ENCODE data around the gene MCM10.

MCM10 gene

GRCh38 chr10:13180788-13181187 lies 19.4 kb downstream of the MCM10 start:
- Histone ChIP-seq H4K20me1 (ENCODE audit: insufficient read depth, low read length) (no peaks in the 10 kb centered on the region), H3K9me2 (replicated peaks; ENCODE audit: insufficient read depth, low read length) (no peaks in the 10 kb centered on the region), H3K36me3 (replicated peaks; ENCODE audit: insufficient read depth, low read length) (peaks cover 6% of the 10 kb centered on the region; the same call in 1 of the 2 replicates), H3K9me3 (replicated peaks; ENCODE audit: insufficient read depth, low read length) (no peaks in the 10 kb centered on the region), H3K27ac (ENCODE audit: low read length) (no peak overlapping the region), H3F3A (ENCODE audit: insufficient read depth, low read length) (no peaks in the 10 kb centered on the region), H3K9ac (ENCODE audit: low read length) (no peak overlapping the region), H3K4me2 (ENCODE audit: low read depth, low read length) (no peak overlapping the region), H3K27me3 (replicated peaks; ENCODE audit: insufficient read depth, low read length) (no peaks in the 10 kb centered on the region), H2AFZ (ENCODE audit: low read length) (no peak overlapping the region), H3K4me1 (ENCODE audit: low read length) (no peaks in the 10 kb centered on the region), H3K79me2 (ENCODE audit: low read length) (no peaks in the 10 kb centered on the region), H3K4me3 (ENCODE audit: low read length) (no peak overlapping the region)
- TF ChIP-seq, protein P1, sequence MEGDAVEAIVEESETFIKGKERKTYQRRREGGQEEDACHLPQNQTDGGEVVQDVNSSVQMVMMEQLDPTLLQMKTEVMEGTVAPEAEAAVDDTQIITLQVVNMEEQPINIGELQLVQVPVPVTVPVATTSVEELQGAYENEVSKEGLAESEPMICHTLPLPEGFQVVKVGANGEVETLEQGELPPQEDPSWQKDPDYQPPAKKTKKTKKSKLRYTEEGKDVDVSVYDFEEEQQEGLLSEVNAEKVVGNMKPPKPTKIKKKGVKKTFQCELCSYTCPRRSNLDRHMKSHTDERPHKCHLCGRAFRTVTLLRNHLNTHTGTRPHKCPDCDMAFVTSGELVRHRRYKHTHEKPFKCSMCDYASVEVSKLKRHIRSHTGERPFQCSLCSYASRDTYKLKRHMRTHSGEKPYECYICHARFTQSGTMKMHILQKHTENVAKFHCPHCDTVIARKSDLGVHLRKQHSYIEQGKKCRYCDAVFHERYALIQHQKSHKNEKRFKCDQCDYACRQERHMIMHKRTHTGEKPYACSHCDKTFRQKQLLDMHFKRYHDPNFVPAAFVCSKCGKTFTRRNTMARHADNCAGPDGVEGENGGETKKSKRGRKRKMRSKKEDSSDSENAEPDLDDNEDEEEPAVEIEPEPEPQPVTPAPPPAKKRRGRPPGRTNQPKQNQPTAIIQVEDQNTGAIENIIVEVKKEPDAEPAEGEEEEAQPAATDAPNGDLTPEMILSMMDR (IDR thresholded peaks at IDR 0.05; ENCODE audit: low read length): no peak
- TF ChIP-seq EZH2phosphoT487 (IDR thresholded peaks at IDR 0.05; ENCODE audit: low read length) (no peak), EZH2 (optimal IDR thresholded peaks at IDR 0.05; ENCODE audit: low read depth, low read length) (no peak)
- no peak for DNase-seq

GRCh38 chr10:13182424-13182823 lies 21.1 kb downstream of the MCM10 start:
- H3F3A ChIP-seq (ENCODE audit: insufficient read depth, low read length): no peaks in the 10 kb centered on the region
- peaks cover 2% of the 10 kb centered on the region; the same call in 1 of the 2 replicates for H3K36me3 ChIP-seq (replicated peaks; ENCODE audit: insufficient read depth, low read length)
- no peak overlapping the region for H2AFZ ChIP-seq (ENCODE audit: low read length)
- H3K9me3 ChIP-seq (replicated peaks; ENCODE audit: insufficient read depth, low read length): no peaks in the 10 kb centered on the region
- no peaks in the 10 kb centered on the region for H3K4me1 ChIP-seq (ENCODE audit: low read length)
- TF ChIP-seq EZH2phosphoT487 (IDR thresholded peaks at IDR 0.05; ENCODE audit: low read length) (no peak), EZH2 (optimal IDR thresholded peaks at IDR 0.05; ENCODE audit: low read depth, low read length) (no peak)
- TF ChIP-seq, protein P1 (IDR thresholded peaks at IDR 0.05; ENCODE audit: low read length): no peak
- H3K4me3 ChIP-seq (ENCODE audit: low read length): no peak overlapping the region
- no peaks in the 10 kb centered on the region for H4K20me1 ChIP-seq (ENCODE audit: insufficient read depth, low read length)
- no peaks in the 10 kb centered on the region for H3K79me2 ChIP-seq (ENCODE audit: low read length)
- no peaks in the 10 kb centered on the region for H3K9me2 ChIP-seq (replicated peaks; ENCODE audit: insufficient read depth, low read length)
- no peak for DNase-seq
- H3K27ac ChIP-seq (ENCODE audit: low read length): no peak overlapping the region
- no peak overlapping the region for H3K4me2 ChIP-seq (ENCODE audit: low read depth, low read length)
- H3K27me3 ChIP-seq (replicated peaks; ENCODE audit: insufficient read depth, low read length): no peaks in the 10 kb centered on the region
- H3K9ac ChIP-seq (ENCODE audit: low read length): no peak overlapping the region

GRCh38 chr10:13183625-13184024 lies 22.3 kb downstream of the MCM10 start:
- Histone ChIP-seq H3K79me2 (ENCODE audit: low read length) (no peaks in the 10 kb centered on the region), H3K36me3 (replicated peaks; ENCODE audit: insufficient read depth, low read length) (no peaks in the 10 kb centered on the region; the same call in 1 of the 2 replicates), H4K20me1 (ENCODE audit: insufficient read depth, low read length) (no peaks in the 10 kb centered on the region), H3K27ac (ENCODE audit: low read length) (no peak overlapping the region), H3K9me2 (replicated peaks; ENCODE audit: insufficient read depth, low read length) (no peaks in the 10 kb centered on the region), H3K4me2 (ENCODE audit: low read depth, low read length) (no peak overlapping the region), H3K4me3 (ENCODE audit: low read length) (no peak overlapping the region), H3K4me1 (ENCODE audit: low read length) (no peaks in the 10 kb centered on the region), H2AFZ (ENCODE audit: low read length) (no peak overlapping the region), H3K9me3 (replicated peaks; ENCODE audit: insufficient read depth, low read length) (no peaks in the 10 kb centered on the region), H3K9ac (ENCODE audit: low read length) (no peak overlapping the region), H3K27me3 (replicated peaks; ENCODE audit: insufficient read depth, low read length) (no peaks in the 10 kb centered on the region), H3F3A (ENCODE audit: insufficient read depth, low read length) (no peaks in the 10 kb centered on the region)
- DNase-seq: no peak
- no peak for TF ChIP-seq EZH2phosphoT487 (IDR thresholded peaks at IDR 0.05; ENCODE audit: low read length)

- TF ChIP-seq, protein P1 (IDR thresholded peaks at IDR 0.05; ENCODE audit: low read length): no peak
- no peak for TF ChIP-seq EZH2phosphoT487 (IDR thresholded peaks at IDR 0.05; ENCODE audit: low read length)
- TF ChIP-seq EZH2 (optimal IDR thresholded peaks at IDR 0.05; ENCODE audit: low read depth, low read length): no peak
- Histone ChIP-seq H3K4me1 (ENCODE audit: low read length) (no peaks in the 10 kb centered on the region), H3K4me2 (ENCODE audit: low read depth, low read length) (no peak overlapping the region), H3K79me2 (ENCODE audit: low read length) (no peaks in the 10 kb centered on the region), H3F3A (ENCODE audit: insufficient read depth, low read length) (no peaks in the 10 kb centered on the region), H3K9me3 (replicated peaks; ENCODE audit: insufficient read depth, low read length) (no peaks in the 10 kb centered on the region), H2AFZ (ENCODE audit: low read length) (no peak overlapping the region), H3K27ac (ENCODE audit: low read length) (no peak overlapping the region), H3K9ac (ENCODE audit: low read length) (no peak overlapping the region), H3K4me3 (ENCODE audit: low read length) (no peak overlapping the region), H3K36me3 (replicated peaks; ENCODE audit: insufficient read depth, low read length) (no peaks in the 10 kb centered on the region; the same call in 1 of the 2 replicates), H4K20me1 (ENCODE audit: insufficient read depth, low read length) (no peaks in the 10 kb centered on the region), H3K9me2 (replicated peaks; ENCODE audit: insufficient read depth, low read length) (no peaks in the 10 kb centered on the region), H3K27me3 (replicated peaks; ENCODE audit: insufficient read depth, low read length) (no peaks in the 10 kb centered on the region)
- DNase-seq: no peak
Measured at GRCh38 chr10:13184276-13184675, 22.9 kb downstream of the MCM10 start.

All from MM.1S (cell line).